GM12878 (cell line): ENCODE measurements around the gene GKN2.

Experiments used
- ASH2L ChIP-seq: fragments of 300-600, 200-600 bp; sonication (generic); IDR thresholded peaks from 2 replicates; pipeline ENCODE4 v1.6.1; 2017; ENCODE audit warnings: low read depth, mild to moderate bottlenecking, borderline replicate concordance
- CEBPB ChIP-seq, 2 experiments: fragments of 150-350 bp in 1 of 2; IDR thresholded peaks; 2 replicates each; pipeline ENCODE4 v1.6.1; 2012 to 2014; ENCODE audit warnings: low read depth in 2 of 2, low read length in 2 of 2, borderline replicate concordance in 1 of 2, inconsistent platforms in 1 of 2
- CHD2 ChIP-seq: IDR thresholded peaks from 2 replicates; pipeline ENCODE4 v1.6.1; 2011; ENCODE audit warnings: low read depth, low read length, improper control_type of control experiment, borderline replicate concordance
- EGR1 ChIP-seq, 2 experiments: IDR thresholded peaks; 1 replicate in 1 of 2; 2 replicates in 1 of 2; pipeline ENCODE4 v1.6.1; 2011 to 2012; ENCODE audit warnings: low read depth in 2 of 2, low read length in 2 of 2, borderline replicate concordance in 1 of 2, mild to moderate bottlenecking in 1 of 2, moderate library complexity in 1 of 2
- EP300 ChIP-seq, 2 experiments: fragments of 150-350 bp in 1 of 2; IDR thresholded peaks; 2 replicates each; pipeline ENCODE4 v1.6.1; 2011 to 2012; ENCODE audit warnings: low read depth in 2 of 2, low read length in 2 of 2, borderline replicate concordance in 1 of 2, improper control_type of control experiment in 1 of 2, inconsistent platforms in 1 of 2; ENCODE audit not compliant: control insufficient read depth in 1 of 2
- NR2C2 ChIP-seq: IDR thresholded peaks from 2 replicates; pipeline ENCODE4 v1.6.1; 2011; ENCODE audit warnings: borderline replicate concordance, low read depth; ENCODE audit not compliant: control insufficient read depth, insufficient read length
- RBBP5 ChIP-seq: fragments of 200-600 bp; sonication (generic); conservative IDR thresholded peaks from 2 replicates; pipeline ENCODE4 v1.6.1; 2016
- SMC3 ChIP-seq: IDR thresholded peaks from 2 replicates; pipeline ENCODE4 v1.6.1; 2011; ENCODE audit warnings: low read length, improper control_type of control experiment, borderline replicate concordance
- TCF12 ChIP-seq: IDR thresholded peaks from 2 replicates; pipeline ENCODE4 v1.6.1; 2011; ENCODE audit warnings: low read depth, mild to moderate bottlenecking, low read length
- YBX1 ChIP-seq: fragments of 450-650 bp; IDR thresholded peaks from 2 replicates; pipeline ENCODE4 v1.6.1; 2016; ENCODE audit warnings: antibody characterized with exemption
- TF ChIP-seq, protein P1 (sequence below): IDR thresholded peaks from 2 replicates; pipeline ENCODE4 v1.6.1; 2012; ENCODE audit warnings: low read depth, low read length, improper control_type of control experiment
- TF ChIP-seq, protein P2 (sequence below): fragments of 450-650 bp; IDR thresholded peaks from 2 replicates; pipeline ENCODE4 v1.6.1; 2017; ENCODE audit warnings: antibody characterized with exemption, mild to moderate bottlenecking, moderate library complexity
- TF ChIP-seq, protein P3 (sequence below), 3 experiments: IDR thresholded peaks in 2 of 3; conservative IDR thresholded peaks in 1 of 3; 2 replicates each; pipeline ENCODE4 v1.5.1; 2011; ENCODE audit warnings: low read depth in 3 of 3, low read length in 3 of 3, mild to moderate bottlenecking in 3 of 3, control low read depth in 2 of 3, moderate library complexity in 2 of 3, inconsistent platforms in 1 of 3, mixed read lengths in 1 of 3; ENCODE audit not compliant: control insufficient read depth in 2 of 3, insufficient read depth in 1 of 3; ENCODE audit errors: extremely low read depth in 1 of 3

DNA sequence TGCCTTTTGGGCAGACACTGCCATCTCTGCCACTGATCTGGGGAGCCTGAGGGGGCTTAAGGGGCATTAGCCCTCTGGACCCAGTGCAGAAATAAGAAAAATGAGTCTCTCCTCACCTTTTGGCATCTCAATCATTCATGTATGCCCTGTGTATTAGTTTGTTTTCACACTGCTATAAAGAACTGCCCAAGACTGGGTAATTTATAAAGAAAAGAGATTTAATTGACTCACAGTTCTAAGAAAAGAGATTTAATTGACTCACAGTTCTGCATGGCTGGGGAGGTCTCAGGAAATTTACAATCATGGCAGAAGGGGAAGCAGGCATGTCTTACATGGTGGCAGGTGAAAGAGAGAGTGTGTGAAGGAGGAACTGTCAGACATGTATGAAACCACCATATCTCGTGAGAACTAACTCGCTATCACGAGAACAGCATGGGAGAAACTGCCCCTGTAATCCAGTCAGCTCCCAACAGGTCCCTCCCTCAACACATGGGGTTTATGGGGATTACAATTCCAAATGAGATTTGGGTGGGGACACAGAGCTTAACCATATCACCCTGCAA lies 21.5 kb downstream of the GKN2 start:
- TF ChIP-seq RBBP5 (no peak), SMC3 (no peak), YBX1 (no peak), EGR1 (IDR thresholded peaks at IDR 0.05; ENCODE audit: borderline replicate concordance in 1 of 2, low read depth in 2 of 2, low read length in 2 of 2) (no peak), CHD2 (no peak), NR2C2 (no peak), CEBPB (IDR thresholded peaks at IDR 0.05; ENCODE audit: borderline replicate concordance in 1 of 2, low read depth in 2 of 2, low read length in 2 of 2) (no peak), EP300 (IDR thresholded peaks at IDR 0.05; ENCODE audit: borderline replicate concordance in 1 of 2, control insufficient read depth in 1 of 2, low read depth in 2 of 2, low read length in 2 of 2) (no peak), ASH2L (no peak), TCF12 (no peak)
- TF ChIP-seq, protein P1, sequence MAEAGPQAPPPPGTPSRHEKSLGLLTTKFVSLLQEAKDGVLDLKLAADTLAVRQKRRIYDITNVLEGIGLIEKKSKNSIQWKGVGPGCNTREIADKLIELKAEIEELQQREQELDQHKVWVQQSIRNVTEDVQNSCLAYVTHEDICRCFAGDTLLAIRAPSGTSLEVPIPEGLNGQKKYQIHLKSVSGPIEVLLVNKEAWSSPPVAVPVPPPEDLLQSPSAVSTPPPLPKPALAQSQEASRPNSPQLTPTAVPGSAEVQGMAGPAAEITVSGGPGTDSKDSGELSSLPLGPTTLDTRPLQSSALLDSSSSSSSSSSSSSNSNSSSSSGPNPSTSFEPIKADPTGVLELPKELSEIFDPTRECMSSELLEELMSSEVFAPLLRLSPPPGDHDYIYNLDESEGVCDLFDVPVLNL = no peak
- TF ChIP-seq, protein P2, sequence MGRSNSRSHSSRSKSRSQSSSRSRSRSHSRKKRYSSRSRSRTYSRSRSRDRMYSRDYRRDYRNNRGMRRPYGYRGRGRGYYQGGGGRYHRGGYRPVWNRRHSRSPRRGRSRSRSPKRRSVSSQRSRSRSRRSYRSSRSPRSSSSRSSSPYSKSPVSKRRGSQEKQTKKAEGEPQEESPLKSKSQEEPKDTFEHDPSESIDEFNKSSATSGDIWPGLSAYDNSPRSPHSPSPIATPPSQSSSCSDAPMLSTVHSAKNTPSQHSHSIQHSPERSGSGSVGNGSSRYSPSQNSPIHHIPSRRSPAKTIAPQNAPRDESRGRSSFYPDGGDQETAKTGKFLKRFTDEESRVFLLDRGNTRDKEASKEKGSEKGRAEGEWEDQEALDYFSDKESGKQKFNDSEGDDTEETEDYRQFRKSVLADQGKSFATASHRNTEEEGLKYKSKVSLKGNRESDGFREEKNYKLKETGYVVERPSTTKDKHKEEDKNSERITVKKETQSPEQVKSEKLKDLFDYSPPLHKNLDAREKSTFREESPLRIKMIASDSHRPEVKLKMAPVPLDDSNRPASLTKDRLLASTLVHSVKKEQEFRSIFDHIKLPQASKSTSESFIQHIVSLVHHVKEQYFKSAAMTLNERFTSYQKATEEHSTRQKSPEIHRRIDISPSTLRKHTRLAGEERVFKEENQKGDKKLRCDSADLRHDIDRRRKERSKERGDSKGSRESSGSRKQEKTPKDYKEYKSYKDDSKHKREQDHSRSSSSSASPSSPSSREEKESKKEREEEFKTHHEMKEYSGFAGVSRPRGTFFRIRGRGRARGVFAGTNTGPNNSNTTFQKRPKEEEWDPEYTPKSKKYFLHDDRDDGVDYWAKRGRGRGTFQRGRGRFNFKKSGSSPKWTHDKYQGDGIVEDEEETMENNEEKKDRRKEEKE = no peak
- TF ChIP-seq, protein P3, sequence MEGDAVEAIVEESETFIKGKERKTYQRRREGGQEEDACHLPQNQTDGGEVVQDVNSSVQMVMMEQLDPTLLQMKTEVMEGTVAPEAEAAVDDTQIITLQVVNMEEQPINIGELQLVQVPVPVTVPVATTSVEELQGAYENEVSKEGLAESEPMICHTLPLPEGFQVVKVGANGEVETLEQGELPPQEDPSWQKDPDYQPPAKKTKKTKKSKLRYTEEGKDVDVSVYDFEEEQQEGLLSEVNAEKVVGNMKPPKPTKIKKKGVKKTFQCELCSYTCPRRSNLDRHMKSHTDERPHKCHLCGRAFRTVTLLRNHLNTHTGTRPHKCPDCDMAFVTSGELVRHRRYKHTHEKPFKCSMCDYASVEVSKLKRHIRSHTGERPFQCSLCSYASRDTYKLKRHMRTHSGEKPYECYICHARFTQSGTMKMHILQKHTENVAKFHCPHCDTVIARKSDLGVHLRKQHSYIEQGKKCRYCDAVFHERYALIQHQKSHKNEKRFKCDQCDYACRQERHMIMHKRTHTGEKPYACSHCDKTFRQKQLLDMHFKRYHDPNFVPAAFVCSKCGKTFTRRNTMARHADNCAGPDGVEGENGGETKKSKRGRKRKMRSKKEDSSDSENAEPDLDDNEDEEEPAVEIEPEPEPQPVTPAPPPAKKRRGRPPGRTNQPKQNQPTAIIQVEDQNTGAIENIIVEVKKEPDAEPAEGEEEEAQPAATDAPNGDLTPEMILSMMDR (IDR thresholded peaks at IDR 0.05 in 2 of 3, conservative IDR thresholded peaks at IDR 0.05 in 1 of 3; ENCODE audit: control insufficient read depth in 2 of 3, extremely low read depth in 1 of 3, insufficient read depth in 1 of 3, low read depth in 3 of 3, low read length in 3 of 3) = no peak
